SK-N-MC (cell line): ENCODE data around the gene CD276.

Experiments used
- EZH2 ChIP-seq: fragments of 200-600 bp; sonication (generic); IDR thresholded peaks from one replicate; pipeline ENCODE4 v1.6.1; 2017; ENCODE audit warnings: antibody characterized with exemption
- POLR2AphosphoS5 ChIP-seq: IDR thresholded peaks from 2 replicates; pipeline ENCODE4 v1.6.1; 2012; ENCODE audit warnings: mild to moderate bottlenecking, low read depth, low read length, borderline replicate concordance

DNA sequence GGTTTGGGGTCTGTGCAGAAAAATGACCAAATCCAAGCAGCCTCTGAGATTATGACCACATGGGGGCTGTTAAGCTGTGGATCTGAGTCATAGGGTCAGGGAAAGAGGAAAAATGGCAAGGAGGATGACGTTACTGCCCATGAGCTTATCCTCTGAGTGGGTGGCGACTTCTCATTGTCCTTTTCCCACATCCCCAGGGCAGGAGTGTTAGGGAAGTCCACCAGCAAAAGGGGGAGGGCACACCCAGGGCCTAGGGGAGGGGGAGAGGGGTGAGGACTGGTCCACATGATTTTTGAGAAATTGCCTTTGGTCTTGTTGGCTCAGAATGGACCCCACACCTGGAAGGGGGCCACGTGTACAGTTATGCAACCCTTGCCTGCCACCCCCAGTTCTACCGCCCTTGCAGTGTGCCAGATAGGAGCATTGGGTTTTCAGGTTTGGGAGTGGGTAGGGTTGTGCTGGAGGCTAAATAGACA lies 2.6 kb downstream of the CD276 start:
- no peak for TF ChIP-seq POLR2AphosphoS5
- TF ChIP-seq EZH2, result no peak
